IPS-18a (cell line): ENCODE data around the gene PTPN2.

ENCODE experiments used
- H3K27ac ChIP-seq: one replicate; pipeline ENCODE4 v1.5.1; 2013; ENCODE audit warnings: low read length
- H3K27me3 ChIP-seq: one replicate; pipeline ENCODE4 v1.6.1; 2013; ENCODE audit warnings: mild to moderate bottlenecking, low read length; ENCODE audit not compliant: control insufficient read depth, insufficient read depth
- H3K36me3 ChIP-seq: one replicate; pipeline ENCODE4 v1.6.1; 2013; ENCODE audit warnings: low read depth, low read length; ENCODE audit not compliant: control insufficient read depth
- H3K4me1 ChIP-seq: one replicate; pipeline ENCODE4 v1.6.1; 2013; ENCODE audit warnings: low read depth, low read length; ENCODE audit not compliant: control insufficient read depth
- H3K4me3 ChIP-seq: one replicate; pipeline ENCODE4 v1.5.1; 2013; ENCODE audit warnings: low read length
- H3K9ac ChIP-seq: one replicate; pipeline ENCODE4 v1.6.1; 2013; ENCODE audit warnings: mild to moderate bottlenecking, low read length, moderate library complexity
- H3K9me3 ChIP-seq: one replicate; pipeline ENCODE4 v1.6.1; 2013; ENCODE audit warnings: low read depth, low read length; ENCODE audit not compliant: control insufficient read depth

The PTPN2 gene

DNA sequence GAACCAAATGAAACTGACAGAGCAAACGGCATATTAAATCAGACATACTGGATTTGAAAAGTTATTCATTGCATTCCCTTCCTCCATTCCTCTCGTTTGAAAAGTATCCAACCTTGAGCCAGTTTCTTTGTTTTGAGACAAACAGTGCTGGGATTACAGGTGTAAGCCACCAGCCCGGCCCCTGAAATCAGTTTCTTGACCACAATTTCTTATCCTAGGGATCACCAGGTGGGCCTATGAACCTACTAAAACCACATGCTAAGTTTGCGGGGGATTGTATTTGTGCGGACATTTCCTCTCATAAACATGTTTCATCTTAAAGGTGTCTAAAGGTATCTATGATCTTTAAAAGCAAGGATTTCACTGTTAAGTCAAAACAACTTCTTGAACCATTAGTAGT, 11.6 kb downstream of the PTPN2 start:
- no peaks in the 10 kb centered on the region for H3K27me3 ChIP-seq
- H3K4me1 ChIP-seq: no peaks in the 10 kb centered on the region
- H3K9me3 ChIP-seq: no peaks in the 10 kb centered on the region
- no peak overlapping the region for H3K9ac ChIP-seq
- no peak overlapping the region for H3K4me3 ChIP-seq
- no peaks in the 10 kb centered on the region for H3K36me3 ChIP-seq
- no peak overlapping the region for H3K27ac ChIP-seq

GRCh38 chr18:12868576-12868975, 15.5 kb downstream of the PTPN2 start:
- Histone ChIP-seq H3K9ac (no peak overlapping the region), H3K9me3 (no peaks in the 10 kb centered on the region), H3K27me3 (no peaks in the 10 kb centered on the region), H3K4me3 (no peak overlapping the region), H3K27ac (no peak overlapping the region), H3K4me1 (no peaks in the 10 kb centered on the region), H3K36me3 (no peaks in the 10 kb centered on the region)

- H3K9ac ChIP-seq: no peak overlapping the region
- no peaks in the 10 kb centered on the region for H3K9me3 ChIP-seq
- no peak overlapping the region for H3K27ac ChIP-seq
- H3K36me3 ChIP-seq: no peaks in the 10 kb centered on the region
- H3K27me3 ChIP-seq: no peaks in the 10 kb centered on the region
- H3K4me3 ChIP-seq: no peak overlapping the region
- no peaks in the 10 kb centered on the region for H3K4me1 ChIP-seq
These were observed 16.5 kb downstream of the PTPN2 start for GRCh38 chr18:12867441-12868123.

GRCh38 chr18:12863687-12864216, 20.3 kb downstream of the PTPN2 start:
- H3K4me1 ChIP-seq: peaks cover 4% of the 10 kb centered on the region
- no peaks in the 10 kb centered on the region for H3K36me3 ChIP-seq
- H3K9me3 ChIP-seq: no peaks in the 10 kb centered on the region
- H3K9ac ChIP-seq: no peak overlapping the region
- H3K27me3 ChIP-seq: no peaks in the 10 kb centered on the region
- no peak overlapping the region for H3K27ac ChIP-seq
- H3K4me3 ChIP-seq: no peak overlapping the region

GRCh38 chr18:12862874-12863482, 21.1 kb downstream of the PTPN2 start:
- Histone ChIP-seq H3K27ac (no peak overlapping the region), H3K36me3 (no peaks in the 10 kb centered on the region), H3K9ac (no peak overlapping the region), H3K9me3 (no peaks in the 10 kb centered on the region), H3K4me1 (peaks cover 4% of the 10 kb centered on the region), H3K4me3 (no peak overlapping the region), H3K27me3 (no peaks in the 10 kb centered on the region)

DNA sequence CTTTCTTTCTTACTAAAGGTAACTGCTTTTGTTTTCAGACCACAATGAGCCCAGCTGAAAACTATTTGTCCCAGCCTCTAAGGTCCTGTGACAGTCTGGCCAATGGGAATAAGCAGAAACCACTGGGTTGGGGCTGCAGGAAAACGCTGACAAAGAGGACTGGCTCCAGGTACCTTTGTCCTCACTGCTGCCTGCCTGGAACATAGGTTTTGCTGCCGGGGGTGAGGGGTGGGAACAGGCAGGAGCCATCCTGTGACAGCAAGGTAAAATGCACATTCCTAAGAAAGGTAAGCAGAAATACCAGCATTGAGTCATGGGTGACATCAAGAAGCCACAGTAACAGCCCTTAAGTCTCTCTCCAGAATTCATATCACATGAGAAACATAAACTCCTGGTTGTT, 21.6 kb downstream of the PTPN2 start:
- Histone ChIP-seq H3K36me3 (no peaks in the 10 kb centered on the region), H3K9me3 (no peaks in the 10 kb centered on the region), H3K27me3 (no peaks in the 10 kb centered on the region), H3K4me1 (peaks cover 4% of the 10 kb centered on the region), H3K9ac (no peak overlapping the region), H3K4me3 (no peak overlapping the region), H3K27ac (no peak overlapping the region)

DNA sequence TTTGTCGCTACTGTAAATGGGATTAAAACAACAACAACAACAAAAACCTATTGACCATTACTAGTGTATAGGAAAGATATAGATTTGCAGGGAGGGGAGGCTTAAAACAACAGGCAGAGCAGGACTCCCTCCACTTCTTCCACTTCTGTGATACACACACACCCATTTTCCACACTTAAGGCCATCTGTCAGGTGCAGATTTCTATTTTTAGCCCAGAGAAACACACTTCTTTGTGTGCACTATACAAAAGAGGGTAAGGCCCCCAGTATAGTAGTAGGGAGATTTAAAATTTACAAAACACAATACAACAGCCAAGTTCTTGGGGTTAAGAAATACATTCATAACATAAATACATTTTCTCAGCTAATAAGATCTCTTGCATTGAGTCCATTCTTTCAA, 22.4 kb downstream of the PTPN2 start:
- Histone ChIP-seq H3K4me3 (no peak overlapping the region), H3K9me3 (no peaks in the 10 kb centered on the region), H3K27ac (no peak overlapping the region), H3K36me3 (no peaks in the 10 kb centered on the region), H3K4me1 (peaks cover 4% of the 10 kb centered on the region), H3K9ac (no peak overlapping the region), H3K27me3 (no peaks in the 10 kb centered on the region)

DNA sequence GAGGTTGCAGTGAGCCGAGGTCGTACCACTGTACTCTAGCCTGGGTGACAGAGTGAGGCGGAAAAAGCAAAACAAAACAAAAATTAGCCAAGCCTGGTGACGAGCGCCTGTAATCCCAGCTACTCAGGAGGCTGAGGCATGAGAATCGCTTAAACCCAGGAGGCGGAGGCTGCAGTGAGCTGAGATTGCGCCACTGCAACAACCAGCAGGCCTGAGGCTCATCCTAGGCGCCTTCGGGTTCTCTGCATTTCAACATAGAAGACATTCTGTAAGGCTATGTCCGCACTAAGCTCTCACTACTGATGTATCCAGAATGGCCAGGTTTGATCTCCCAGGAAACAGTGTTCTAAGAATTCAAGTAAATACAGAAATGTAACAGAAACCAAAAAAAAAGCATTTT, 23.5 kb downstream of the PTPN2 start:
- Histone ChIP-seq H3K9me3 (no peaks in the 10 kb centered on the region), H3K27me3 (no peaks in the 10 kb centered on the region), H3K4me1 (peaks cover 4% of the 10 kb centered on the region), H3K4me3 (no peak overlapping the region), H3K36me3 (no peaks in the 10 kb centered on the region), H3K27ac (no peak overlapping the region), H3K9ac (no peak overlapping the region)

- peaks cover 4% of the 10 kb centered on the region for H3K4me1 ChIP-seq
- H3K27ac ChIP-seq: no peak overlapping the region
- no peak overlapping the region for H3K9ac ChIP-seq
- no peaks in the 10 kb centered on the region for H3K36me3 ChIP-seq
- no peaks in the 10 kb centered on the region for H3K27me3 ChIP-seq
- no peak overlapping the region for H3K4me3 ChIP-seq
- H3K9me3 ChIP-seq: no peaks in the 10 kb centered on the region
These were observed 25.0 kb downstream of the PTPN2 start for GRCh38 chr18:12858991-12859390.

- Histone ChIP-seq H3K36me3 (peaks cover 4% of the 10 kb centered on the region), H3K27ac (no peak overlapping the region), H3K9me3 (no peaks in the 10 kb centered on the region), H3K9ac (no peak overlapping the region), H3K4me3 (no peak overlapping the region), H3K27me3 (no peaks in the 10 kb centered on the region), H3K4me1 (peaks cover 4% of the 10 kb centered on the region)
These were observed 26.0 kb downstream of the PTPN2 start for GRCh38 chr18:12857991-12858544.

DNA sequence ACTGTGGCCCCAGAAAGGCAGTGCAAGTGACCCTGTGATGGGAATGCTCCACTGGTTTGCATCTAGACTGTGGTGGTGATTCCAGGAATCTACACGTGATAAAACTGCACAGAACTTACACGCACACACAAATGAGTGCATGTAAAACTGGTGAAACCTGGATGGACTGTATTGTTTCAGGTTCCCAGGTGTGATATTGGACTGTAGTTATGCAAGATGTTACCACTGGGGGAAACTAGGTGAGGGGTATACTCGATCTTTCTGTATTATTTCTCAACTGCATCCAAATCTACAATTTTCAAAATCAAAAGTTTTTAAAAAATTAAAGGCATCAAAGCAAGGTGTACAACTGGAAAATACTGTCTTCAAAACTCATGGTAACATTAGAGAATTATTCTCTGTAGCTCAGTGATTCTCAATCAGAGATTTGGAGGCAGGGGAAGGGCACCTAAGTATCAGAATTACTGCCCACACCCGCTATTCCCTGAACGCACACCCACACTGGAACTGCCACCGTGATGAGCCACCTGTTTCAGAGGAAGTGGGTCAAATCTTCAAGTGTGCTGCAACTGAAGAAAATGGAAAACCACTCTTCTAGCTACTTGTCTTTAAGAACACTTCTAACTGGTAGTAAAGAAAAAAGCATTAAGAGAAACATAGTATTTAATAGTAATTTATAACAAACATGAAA, 26.7 kb downstream of the PTPN2 start:
- H3K27ac ChIP-seq: no peak overlapping the region
- H3K9ac ChIP-seq: no peak overlapping the region
- peaks cover 4% of the 10 kb centered on the region for H3K4me1 ChIP-seq
- no peaks in the 10 kb centered on the region for H3K27me3 ChIP-seq
- H3K4me3 ChIP-seq: no peak overlapping the region
- H3K36me3 ChIP-seq: peaks cover 7% of the 10 kb centered on the region
- H3K9me3 ChIP-seq: no peaks in the 10 kb centered on the region
